Smooth muscle cell of the pulmonary artery (primary cell): ENCODE results near the gene TMEM135. TPM values are rescaled to one million over a fixed set of nuclear protein-coding genes. Genes with fewer than 3 reads are reported as not detected.

Source experiments
- total RNA-seq: library from RNA; depleted of rRNA; stranded (reverse); fragments of >200 nt; gene quantifications from 2 replicates; pipeline ENCODE4 v1.2.3, GENCODE V29; 2014

TMEM135 gene
- total RNA-seq: 19.8 and 25.3 TPM in 2 replicates

DNA sequence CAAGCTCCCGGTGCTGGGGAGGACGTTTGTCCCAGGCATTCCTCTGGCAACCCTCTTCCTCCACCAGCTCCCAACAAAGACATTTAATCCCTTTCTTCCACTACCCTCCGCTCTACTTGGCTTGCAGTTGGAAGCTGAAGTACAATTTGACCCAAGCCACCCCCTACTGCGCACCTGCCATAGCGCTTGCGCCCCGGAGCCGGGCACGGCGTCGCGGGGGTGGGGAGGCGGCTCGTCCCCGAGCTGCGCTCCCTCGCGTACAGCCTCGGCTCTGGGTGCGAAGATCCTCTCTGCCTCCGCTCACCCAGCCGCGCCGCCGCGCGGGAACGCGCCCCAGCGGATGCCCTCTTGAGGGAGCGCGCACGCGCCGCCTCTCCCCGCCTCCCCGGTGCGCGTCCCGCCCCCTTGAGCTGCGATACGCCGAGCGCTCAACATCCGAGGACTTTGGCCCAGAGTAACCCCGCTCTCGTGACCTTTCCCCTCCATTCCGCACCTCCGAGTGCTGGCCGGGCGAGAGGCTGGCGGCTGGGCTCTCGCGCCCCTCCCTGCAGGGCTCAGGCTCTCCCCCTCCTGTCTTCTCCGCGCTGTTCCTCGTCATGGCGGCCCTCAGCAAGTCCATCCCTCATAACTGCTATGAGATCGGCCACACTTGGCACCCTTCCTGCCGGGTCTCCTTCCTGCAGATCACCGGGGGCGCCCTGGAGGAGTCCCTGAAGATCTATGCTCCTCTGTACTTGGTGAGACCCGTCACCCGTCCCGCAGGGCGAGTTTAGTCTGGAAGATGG, at the start of gene TMEM135:
Gene TMEM135 (plus strand): TSS at position 485 of the 785 bp plus-strand sequence. CDS start 112 bp downstream, at position 597.

Other genes starting within 250 kb of the TMEM135 start
- 629 and 657 TPM in 2 replicates for gene PRSS23, start 237.4 kb upstream of the TMEM135 start, total RNA-seq
- 29.6 and 47.0 TPM in 2 replicates for gene FZD4, start 82.5 kb upstream of the TMEM135 start, total RNA-seq